H7 (cell line): ENCODE results near the gene ANGPTL8. TPM values are rescaled to one million over a fixed set of nuclear protein-coding genes. Genes with fewer than 3 reads are reported as not detected.

Experiments used
- DNase-seq: peaks from one replicate; pipeline ENCODE4 v3.0.0; 2012
- H3K27me3 ChIP-seq: 2 replicates; pipeline ENCODE4 v1.6.0; 2011; ENCODE audit warnings: mild to moderate bottlenecking, low read length; ENCODE audit not compliant: control insufficient read depth, insufficient read depth
- H3K36me3 ChIP-seq: replicated peaks from 2 replicates; pipeline ENCODE4 v1.5.1; 2011; ENCODE audit warnings: low read length; ENCODE audit not compliant: control insufficient read depth, insufficient read depth
- H3K4me3 ChIP-seq: 2 replicates; pipeline ENCODE4 v1.5.1; 2011; ENCODE audit warnings: low read depth, mild to moderate bottlenecking, control low read depth, low read length, moderate library complexity; ENCODE audit not compliant: insufficient read depth
- total RNA-seq: library from RNA; depleted of rRNA; stranded (reverse); fragments of >200 nt; shearing (Covaris generic); gene quantifications from 2 replicates; pipeline ENCODE4 v1.2.3, GENCODE V29; 2014

The ANGPTL8 gene
- total RNA-seq, 1 experiment from 2014 or later, result not detected

GRCh38 chr19:11199517-11199916 lies 39.9 kb upstream of the ANGPTL8 start:
- Histone ChIP-seq H3K27me3 (no peaks in the 10 kb centered on the region), H3K4me3 (no peak overlapping the region), H3K36me3 (peaks cover 2% of the 10 kb centered on the region)
- DNase-seq, result no peak

- Histone ChIP-seq H3K4me3 (no peak overlapping the region), H3K27me3 (no peaks in the 10 kb centered on the region), H3K36me3 (peaks cover 2% of the 10 kb centered on the region)
- DNase-seq, result no peak
Measured at GRCh38 chr19:11200015-11200574, 39.3 kb upstream of the ANGPTL8 start.

- Histone ChIP-seq H3K4me3 (no peak overlapping the region), H3K27me3 (no peaks in the 10 kb centered on the region), H3K36me3 (peaks cover 2% of the 10 kb centered on the region)
- no peak for DNase-seq
Measured at GRCh38 chr19:11200931-11201330, 38.5 kb upstream of the ANGPTL8 start.

- H3K36me3 ChIP-seq, result peaks cover 2% of the 10 kb centered on the region
- H3K27me3 ChIP-seq, result no peaks in the 10 kb centered on the region
- no peak for DNase-seq
- H3K4me3 ChIP-seq, result no peak overlapping the region
Measured at GRCh38 chr19:11201791-11202190, 37.6 kb upstream of the ANGPTL8 start.

- no peaks in the 10 kb centered on the region for H3K27me3 ChIP-seq
- H3K4me3 ChIP-seq, result no peak overlapping the region
- DNase-seq, result no peak
- peaks cover 2% of the 10 kb centered on the region for H3K36me3 ChIP-seq
Measured at GRCh38 chr19:11202488-11203193, 36.8 kb upstream of the ANGPTL8 start.

GRCh38 chr19:11203194-11204075 lies 36.0 kb upstream of the ANGPTL8 start:
- no peak overlapping the region for H3K4me3 ChIP-seq
- H3K27me3 ChIP-seq, result no peaks in the 10 kb centered on the region
- peak; percentile 98 for DNase-seq
- peaks cover 2% of the 10 kb centered on the region for H3K36me3 ChIP-seq

GRCh38 chr19:11204076-11204602 lies 35.3 kb upstream of the ANGPTL8 start:
- Histone ChIP-seq H3K4me3 (no peak overlapping the region), H3K36me3 (peaks cover 2% of the 10 kb centered on the region), H3K27me3 (no peaks in the 10 kb centered on the region)
- no peak for DNase-seq

GRCh38 chr19:11204943-11205349 lies 34.5 kb upstream of the ANGPTL8 start:
- DNase-seq, result peak; percentile 20
- Histone ChIP-seq H3K36me3 (no peaks in the 10 kb centered on the region; the same call in none of the 2 replicates), H3K4me3 (no peak overlapping the region), H3K27me3 (no peaks in the 10 kb centered on the region)

GRCh38 chr19:11205939-11206570 lies 33.4 kb upstream of the ANGPTL8 start:
- Histone ChIP-seq H3K27me3 (no peaks in the 10 kb centered on the region), H3K36me3 (peaks cover 2% of the 10 kb centered on the region), H3K4me3 (no peak overlapping the region)
- no peak for DNase-seq

GRCh38 chr19:11208561-11209471 lies 30.6 kb upstream of the ANGPTL8 start:
- DNase-seq, result no peak
- peaks cover 10% of the 10 kb centered on the region for H3K36me3 ChIP-seq
- H3K27me3 ChIP-seq, result no peaks in the 10 kb centered on the region

GRCh38 chr19:11209839-11210655 lies 29.4 kb upstream of the ANGPTL8 start:
- Histone ChIP-seq H3K36me3 (peaks cover 15% of the 10 kb centered on the region), H3K27me3 (no peaks in the 10 kb centered on the region), H3K4me3 (no peak overlapping the region)
- no peak for DNase-seq

More at GRCh38 chr19:11208561-11209471, 30.6 kb upstream of the ANGPTL8 start:
- no peak overlapping the region for H3K4me3 ChIP-seq

GRCh38 chr19:11210656-11210928 lies 28.8 kb upstream of the ANGPTL8 start:
- peaks cover 18% of the 10 kb centered on the region for H3K36me3 ChIP-seq
- H3K4me3 ChIP-seq, result no peak overlapping the region
- no peaks in the 10 kb centered on the region for H3K27me3 ChIP-seq
- DNase-seq, result no peak

- peaks cover 21% of the 10 kb centered on the region for H3K36me3 ChIP-seq
- no peak for DNase-seq
- no peak overlapping the region for H3K4me3 ChIP-seq
- no peaks in the 10 kb centered on the region for H3K27me3 ChIP-seq
Measured at GRCh38 chr19:11214387-11214786, 25.0 kb upstream of the ANGPTL8 start.
